ENCODE measurements around the gene LRP1-AS.

Gene LRP1-AS

DNA sequence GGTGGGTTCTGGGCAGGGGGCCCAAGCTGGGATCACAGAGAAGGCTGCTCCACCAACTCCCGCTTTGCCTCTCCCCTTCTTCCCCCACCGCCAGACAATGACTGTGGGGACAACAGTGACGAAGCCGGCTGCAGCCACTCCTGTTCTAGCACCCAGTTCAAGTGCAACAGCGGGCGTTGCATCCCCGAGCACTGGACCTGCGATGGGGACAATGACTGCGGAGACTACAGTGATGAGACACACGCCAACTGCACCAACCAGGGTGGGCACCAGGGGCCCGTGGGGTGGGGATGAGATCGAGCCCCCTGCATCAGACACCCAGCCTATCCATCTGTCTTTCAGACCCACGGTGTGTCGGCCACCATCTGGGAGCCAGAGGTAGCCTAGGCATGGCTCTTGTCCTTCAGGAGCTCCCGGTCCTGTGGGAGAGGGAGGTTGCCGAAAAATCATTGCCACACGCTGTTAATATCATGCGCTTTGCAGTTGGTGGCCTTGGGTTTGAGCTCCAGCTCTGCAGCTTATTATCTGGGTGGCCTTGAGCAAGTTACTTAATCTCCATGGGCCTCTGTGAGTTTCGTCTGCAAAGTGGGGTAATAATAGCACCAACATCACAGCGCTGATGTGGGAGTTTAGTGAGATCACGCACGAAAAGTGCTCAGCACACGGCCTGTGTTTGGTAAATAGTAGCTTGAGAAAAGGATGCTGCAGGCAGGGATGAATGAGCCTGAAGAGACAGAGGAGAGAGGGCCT lies 21.8 kb upstream of the LRP1-AS start:
- Histone ChIP-seq H3K36me3 (ENCODE audit: control insufficient read depth in 1 of 2, insufficient read depth in 2 of 2, low read depth in 1 of 2, low read length in 2 of 2) (peaks cover 92 to 93% of the 10 kb centered on the region in 2 experiments), H2BK120ac (ENCODE audit: low read depth, low read length) (no peak overlapping the region), H3K14ac (ENCODE audit: low read length in 2 of 2) (no peak overlapping the region), H2BK5ac (ENCODE audit: low read depth, low read length, poor library complexity, severe bottlenecking) (no peak overlapping the region), H3K23ac (ENCODE audit: low read length in 2 of 2) (no peak overlapping the region), H2BK15ac (ENCODE audit: low read depth, poor library complexity, severe bottlenecking) (no peak overlapping the region), H3K9me3 (ENCODE audit: control insufficient read depth, low read length) (no peaks in the 10 kb centered on the region), H3K27me3 (ENCODE audit: control insufficient read depth in 1 of 2, insufficient read depth in 1 of 2, low read length in 2 of 2) (no peaks in the 10 kb centered on the region), H2AFZ (ENCODE audit: low read depth, low read length) (no peak overlapping the region), H3K79me1 (replicated peaks; ENCODE audit: low read length, poor library complexity, severe bottlenecking) (peaks cover 26% of the 10 kb centered on the region), H3K4me1 (ENCODE audit: control insufficient read depth, insufficient read depth, low read depth, low read length) (peaks cover 24% of the 10 kb centered on the region), H3K4me2 (ENCODE audit: low read length, poor library complexity, severe bottlenecking) (no peak overlapping the region), H3K27ac (ENCODE audit: low read length, poor library complexity, severe bottlenecking) (no peak overlapping the region), H3K4me3 (ENCODE audit: insufficient read depth in 1 of 2, low read depth in 1 of 2, low read length in 2 of 2) (no peak overlapping the region), H3K9ac (ENCODE audit: low read length) (peak overlapping the region; percentile 74), H3K18ac (ENCODE audit: low read depth in 1 of 2, low read length in 2 of 2) (no peak overlapping the region), H4K8ac (ENCODE audit: low read length) (no peak overlapping the region), H3K4ac (ENCODE audit: low read depth in 1 of 2, low read length in 2 of 2) (no peak overlapping the region), H2AK5ac (ENCODE audit: low read length, severe bottlenecking) (no peak overlapping the region), H2BK12ac (ENCODE audit: low read length in 2 of 2) (no peak overlapping the region), H4K91ac (ENCODE audit: low read length) (no peak overlapping the region)
- 97% methylated on average over 23 of the region's 23 CpGs for WGBS
- no peak for DNase-seq

DNA sequence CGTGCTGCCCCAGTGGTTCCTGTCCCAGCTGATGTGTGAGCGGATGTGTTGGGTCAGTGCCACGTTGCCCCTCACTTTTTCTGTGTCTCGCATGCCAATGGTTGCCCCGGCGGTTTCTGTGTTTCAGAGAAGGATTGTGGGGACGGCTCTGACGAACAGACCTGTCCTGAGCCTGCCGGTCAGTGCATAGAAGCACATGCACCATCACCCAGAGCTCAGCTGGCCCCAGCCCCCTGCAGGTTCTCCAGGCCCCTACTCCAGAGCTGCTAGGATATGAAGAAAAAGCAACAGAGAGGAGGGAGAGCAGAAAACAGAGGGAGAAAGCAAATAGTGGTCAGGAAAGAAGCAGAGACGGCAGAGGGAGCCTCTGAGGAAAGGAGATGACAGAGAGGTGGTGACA lies 20.6 kb upstream of the LRP1-AS start:
- Histone ChIP-seq H3K14ac (ENCODE audit: low read length in 2 of 2) (no peak overlapping the region), H3K4ac (ENCODE audit: low read depth in 1 of 2, low read length in 2 of 2) (no peak overlapping the region), H2AFZ (ENCODE audit: low read depth, low read length) (no peak overlapping the region), H3K9ac (ENCODE audit: low read length) (peak overlapping the region; percentile 72), H2BK12ac (ENCODE audit: low read length in 2 of 2) (no peak overlapping the region), H3K9me3 (ENCODE audit: control insufficient read depth, low read length) (no peaks in the 10 kb centered on the region), H3K4me1 (ENCODE audit: control insufficient read depth, insufficient read depth, low read depth, low read length) (peaks cover 24% of the 10 kb centered on the region), H3K4me2 (ENCODE audit: low read length, poor library complexity, severe bottlenecking) (no peak overlapping the region), H3K79me1 (replicated peaks; ENCODE audit: low read length, poor library complexity, severe bottlenecking) (peaks cover 23% of the 10 kb centered on the region), H2AK5ac (ENCODE audit: low read length, severe bottlenecking) (no peak overlapping the region), H3K27ac (ENCODE audit: low read length, poor library complexity, severe bottlenecking) (no peak overlapping the region), H3K27me3 (ENCODE audit: control insufficient read depth in 1 of 2, insufficient read depth in 1 of 2, low read length in 2 of 2) (no peaks in the 10 kb centered on the region), H3K23ac (ENCODE audit: low read length in 2 of 2) (no peak overlapping the region), H2BK5ac (ENCODE audit: low read depth, low read length, poor library complexity, severe bottlenecking) (no peak overlapping the region), H2BK120ac (ENCODE audit: low read depth, low read length) (no peak overlapping the region), H3K4me3 (ENCODE audit: insufficient read depth in 1 of 2, low read depth in 1 of 2, low read length in 2 of 2) (peak overlapping the region in 1 of 2 experiments; percentile 26), H4K91ac (ENCODE audit: low read length) (peak overlapping the region; percentile 3), H4K8ac (ENCODE audit: low read length) (no peak overlapping the region), H2BK15ac (ENCODE audit: low read depth, poor library complexity, severe bottlenecking) (no peak overlapping the region), H3K18ac (ENCODE audit: low read depth in 1 of 2, low read length in 2 of 2) (no peak overlapping the region), H3K36me3 (ENCODE audit: control insufficient read depth in 1 of 2, insufficient read depth in 2 of 2, low read depth in 1 of 2, low read length in 2 of 2) (peaks cover 84 to 93% of the 10 kb centered on the region in 2 experiments)
- WGBS: 97% methylated on average over 9 of the region's 10 CpGs
- no peak for DNase-seq

DNA sequence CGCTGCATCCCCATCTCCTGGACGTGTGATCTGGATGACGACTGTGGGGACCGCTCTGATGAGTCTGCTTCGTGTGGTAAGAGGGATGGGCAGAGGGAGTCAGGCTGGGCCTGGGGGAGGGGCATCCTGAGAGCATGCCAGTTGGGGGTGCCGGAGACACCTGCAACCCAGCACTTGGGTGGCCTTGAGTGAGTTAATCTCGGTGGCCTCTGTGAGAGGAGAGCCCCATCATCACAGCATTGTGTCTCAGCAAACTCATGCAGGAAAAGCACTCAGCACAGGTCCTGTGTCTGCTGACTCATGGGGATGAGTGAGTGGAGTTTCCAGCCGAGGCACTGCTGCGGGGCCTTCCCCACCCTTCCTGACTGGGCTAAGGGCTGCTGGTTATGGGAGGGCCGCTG lies 19.6 kb upstream of the LRP1-AS start:
- 52% methylated on average over 10 of the region's 10 CpGs for WGBS

GRCh38 chr12:57165741-57166140 lies 18.3 kb upstream of the LRP1-AS start:
- no peak overlapping the region for H3K23ac ChIP-seq (ENCODE audit: low read length in 2 of 2)
- H3K14ac ChIP-seq (ENCODE audit: low read length in 2 of 2): no peak overlapping the region
- H2AFZ ChIP-seq (ENCODE audit: low read depth, low read length): no peak overlapping the region
- H3K4me2 ChIP-seq (ENCODE audit: low read length, poor library complexity, severe bottlenecking): no peak overlapping the region
- no peak overlapping the region for H2BK12ac ChIP-seq (ENCODE audit: low read length in 2 of 2)
- peaks cover 17% of the 10 kb centered on the region for H3K79me1 ChIP-seq (replicated peaks; ENCODE audit: low read length, poor library complexity, severe bottlenecking)
- no peak overlapping the region for H3K18ac ChIP-seq (ENCODE audit: low read depth in 1 of 2, low read length in 2 of 2)
- H3K27me3 ChIP-seq (ENCODE audit: control insufficient read depth in 1 of 2, insufficient read depth in 1 of 2, low read length in 2 of 2): no peaks in the 10 kb centered on the region
- H2BK120ac ChIP-seq (ENCODE audit: low read depth, low read length): no peak overlapping the region
- DNase-seq: no peak
- peak overlapping the region; percentile 29 for H4K91ac ChIP-seq (ENCODE audit: low read length)
- H2BK5ac ChIP-seq (ENCODE audit: low read depth, low read length, poor library complexity, severe bottlenecking): no peak overlapping the region
- H3K9me3 ChIP-seq (ENCODE audit: control insufficient read depth, low read length): no peaks in the 10 kb centered on the region
- no peak overlapping the region for H3K4ac ChIP-seq (ENCODE audit: low read depth in 1 of 2, low read length in 2 of 2)
- no peak overlapping the region for H3K27ac ChIP-seq (ENCODE audit: low read length, poor library complexity, severe bottlenecking)
- H3K9ac ChIP-seq (ENCODE audit: low read length): peak overlapping the region; percentile 64
- peaks cover 21% of the 10 kb centered on the region for H3K4me1 ChIP-seq (ENCODE audit: control insufficient read depth, insufficient read depth, low read depth, low read length)
- 88% methylated on average over 19 of the region's 19 CpGs for WGBS
- H2AK5ac ChIP-seq (ENCODE audit: low read length, severe bottlenecking): no peak overlapping the region
- no peak overlapping the region for H2BK15ac ChIP-seq (ENCODE audit: low read depth, poor library complexity, severe bottlenecking)
- H3K36me3 ChIP-seq (ENCODE audit: control insufficient read depth in 1 of 2, insufficient read depth in 2 of 2, low read depth in 1 of 2, low read length in 2 of 2): peaks cover 86 to 100% of the 10 kb centered on the region in 2 experiments
- H4K8ac ChIP-seq (ENCODE audit: low read length): peak overlapping the region; percentile 61
- H3K4me3 ChIP-seq (ENCODE audit: insufficient read depth in 1 of 2, low read depth in 1 of 2, low read length in 2 of 2): no peak overlapping the region

More for the DNA sequence above, 19.6 kb upstream of the LRP1-AS start:
- Histone ChIP-seq H2AFZ (ENCODE audit: low read depth, low read length) (no peak overlapping the region), H4K91ac (ENCODE audit: low read length) (no peak overlapping the region), H3K23ac (ENCODE audit: low read length in 2 of 2) (no peak overlapping the region), H2BK120ac (ENCODE audit: low read depth, low read length) (no peak overlapping the region), H3K4me2 (ENCODE audit: low read length, poor library complexity, severe bottlenecking) (no peak overlapping the region), H3K27ac (ENCODE audit: low read length, poor library complexity, severe bottlenecking) (peak overlapping the region; percentile 8), H3K9me3 (ENCODE audit: control insufficient read depth, low read length) (no peaks in the 10 kb centered on the region), H4K8ac (ENCODE audit: low read length) (peak overlapping the region; percentile 19), H3K4me3 (ENCODE audit: insufficient read depth in 1 of 2, low read depth in 1 of 2, low read length in 2 of 2) (no peak overlapping the region), H3K9ac (ENCODE audit: low read length) (peak overlapping the region; percentile 72), H3K79me1 (replicated peaks; ENCODE audit: low read length, poor library complexity, severe bottlenecking) (peaks cover 20% of the 10 kb centered on the region), H2AK5ac (ENCODE audit: low read length, severe bottlenecking) (no peak overlapping the region), H2BK5ac (ENCODE audit: low read depth, low read length, poor library complexity, severe bottlenecking) (no peak overlapping the region), H3K18ac (ENCODE audit: low read depth in 1 of 2, low read length in 2 of 2) (no peak overlapping the region), H3K4ac (ENCODE audit: low read depth in 1 of 2, low read length in 2 of 2) (no peak overlapping the region), H3K14ac (ENCODE audit: low read length in 2 of 2) (no peak overlapping the region), H3K27me3 (ENCODE audit: control insufficient read depth in 1 of 2, insufficient read depth in 1 of 2, low read length in 2 of 2) (no peaks in the 10 kb centered on the region), H3K4me1 (ENCODE audit: control insufficient read depth, insufficient read depth, low read depth, low read length) (peaks cover 24% of the 10 kb centered on the region), H2BK12ac (ENCODE audit: low read length in 2 of 2) (no peak overlapping the region), H3K36me3 (ENCODE audit: control insufficient read depth in 1 of 2, insufficient read depth in 2 of 2, low read depth in 1 of 2, low read length in 2 of 2) (peaks cover 85 to 95% of the 10 kb centered on the region in 2 experiments), H2BK15ac (ENCODE audit: low read depth, poor library complexity, severe bottlenecking) (no peak overlapping the region)
- peak; percentile 67 for DNase-seq

Measured in mesenchymal stem cell (in vitro differentiated cells and primary cell).